Measurements from ENCODE around the gene CHKB. TPM values are rescaled to one million over a fixed set of nuclear protein-coding genes. Genes with fewer than 3 reads are reported as not detected.

The CHKB gene
- total RNA-seq, 4 donors from 2014 or later = 74.8 to 232 (median 86.1) TPM

- Histone ChIP-seq H3K4me1 (peaks cover 4 to 36% (median 12%) of the 10 kb centered on the region in 4 donors), H3K4me3 (no peak overlapping the region), H3K27ac (no peak overlapping the region), H3K36me3 (no peaks in the 10 kb centered on the region), H3K27me3 (no peaks in the 10 kb centered on the region), H3K9me3 (no peaks in the 10 kb centered on the region)
- DNase-seq = peak; percentile 6
- in situ Hi-C loops (cut with MboI; ENCODE audit: low pct_ligation_motif_present in 1 of 4, low pct_unique_long_range_greater_than_20kb in 1 of 4, low sequenced_read_pairs in 3 of 4) = no loop called here
- WGBS, 2 donors (ENCODE audit: low coverage in 1 of 2) = 87 to 100% methylated on average over 5 to 7 of the region's 7 CpGs
- intact Hi-C loops (cut with DNase I; ENCODE audit: low total_unique reads) = no loop called here
- TF ChIP-seq POLR2A (IDR thresholded peaks at IDR 0.05) (no peak), EP300 (IDR thresholded peaks at IDR 0.05; ENCODE audit: low read depth) (no peak), CTCF (IDR thresholded peaks at IDR 0.05) (no peak), POLR2AphosphoS5 (IDR thresholded peaks at IDR 0.05) (no peak)
Measured at GRCh38 chr22:50567721-50568252, 14.9 kb downstream of the CHKB start.

- H3K4me1 ChIP-seq = peaks cover 4 to 33% (median 14%) of the 10 kb centered on the region in 4 donors
- peak overlapping the region; percentile 83 to 91 (median 86) for H3K27ac ChIP-seq
- peaks cover 4% of the 10 kb centered on the region for H3K27me3 ChIP-seq
- DNase-seq = peak; percentile 63
- intact Hi-C loops (cut with DNase I; ENCODE audit: low total_unique reads) = no loop called here
- in situ Hi-C loops (cut with MboI; ENCODE audit: low pct_ligation_motif_present in 1 of 4, low pct_unique_long_range_greater_than_20kb in 1 of 4, low sequenced_read_pairs in 3 of 4) = no loop called here
- H3K36me3 ChIP-seq = no peaks in the 10 kb centered on the region
- H3K4me3 ChIP-seq = peak overlapping the region in 1 of 4 donors; percentile 64
- 62% methylated on average over 11 of the region's 11 CpGs; no CpG with 5 or more reads in 1 of the 2 donors for WGBS, 2 donors (ENCODE audit: low coverage in 1 of 2)
- TF ChIP-seq POLR2AphosphoS5 (IDR thresholded peaks at IDR 0.05) (peak in 2 of 3 donors; percentile 69 to 70), POLR2A (IDR thresholded peaks at IDR 0.05) (peak; percentile 70), EP300 (IDR thresholded peaks at IDR 0.05; ENCODE audit: low read depth) (no peak), CTCF (IDR thresholded peaks at IDR 0.05) (no peak)
- no peaks in the 10 kb centered on the region for H3K9me3 ChIP-seq
Measured at GRCh38 chr22:50564289-50564688, 18.4 kb downstream of the CHKB start.

GRCh38 chr22:50563413-50564160 is 19.1 kb downstream of the CHKB start:
- no peak for DNase-seq
- Histone ChIP-seq H3K4me1 (peaks cover 0 to 26% (median 12%) of the 10 kb centered on the region in 4 donors), H3K27ac (peak overlapping the region; percentile 83 to 91 (median 86)), H3K27me3 (peaks cover 4% of the 10 kb centered on the region), H3K9me3 (no peaks in the 10 kb centered on the region), H3K36me3 (no peaks in the 10 kb centered on the region), H3K4me3 (peak overlapping the region; percentile 49 to 68 (median 57))
- TF ChIP-seq CTCF (IDR thresholded peaks at IDR 0.05) = no peak
- TF ChIP-seq POLR2A (IDR thresholded peaks at IDR 0.05) = no peak
- TF ChIP-seq POLR2AphosphoS5 (IDR thresholded peaks at IDR 0.05) = no peak
- TF ChIP-seq EP300 (IDR thresholded peaks at IDR 0.05; ENCODE audit: low read depth) = no peak
- intact Hi-C loops (cut with DNase I; ENCODE audit: low total_unique reads) = no loop called here
- 17 to 23% methylated on average over 4 to 17 of the region's 17 CpGs for WGBS, 2 donors (ENCODE audit: low coverage in 1 of 2)
- in situ Hi-C loops (cut with MboI; ENCODE audit: low pct_ligation_motif_present in 1 of 4, low pct_unique_long_range_greater_than_20kb in 1 of 4, low sequenced_read_pairs in 3 of 4) = no loop called here

GRCh38 chr22:50562523-50563412 is 19.9 kb downstream of the CHKB start, which contains the start of gene SYCE3:
Gene SYCE3 (minus strand): TSS chr22:50562919. CDS start chr22:50556405, 6,514 bp downstream.
- 5% methylated on average over 55 of the region's 61 CpGs; no CpG with 5 or more reads in 1 of the 2 donors for WGBS, 2 donors (ENCODE audit: low coverage in 1 of 2)

More at GRCh38 chr22:50562523-50563412, 19.9 kb downstream of the CHKB start, which contains the start of gene SYCE3:
- intact Hi-C loops (cut with DNase I; ENCODE audit: low total_unique reads) = no loop called here
- DNase-seq = peak; percentile 99
- TF ChIP-seq EP300 (IDR thresholded peaks at IDR 0.05; ENCODE audit: low read depth) (no peak), POLR2AphosphoS5 (IDR thresholded peaks at IDR 0.05) (peak; percentile 95 to 99 (median 98)), CTCF (IDR thresholded peaks at IDR 0.05) (peak; percentile 92 to 99 (median 97)), POLR2A (IDR thresholded peaks at IDR 0.05) (peak; percentile 98)
- peaks cover 4% of the 10 kb centered on the region for H3K27me3 ChIP-seq
- no peaks in the 10 kb centered on the region for H3K36me3 ChIP-seq
- in situ Hi-C loops (cut with MboI; ENCODE audit: low pct_ligation_motif_present in 1 of 4, low pct_unique_long_range_greater_than_20kb in 1 of 4, low sequenced_read_pairs in 3 of 4) = no loop called here
- H3K27ac ChIP-seq = peak within 1 kb of the TSS; percentile 83 to 91 (median 86)
- peak within 1 kb of the TSS; percentile 49 to 68 (median 57) for H3K4me3 ChIP-seq
- no peaks in the 10 kb centered on the region for H3K9me3 ChIP-seq
- peaks cover 0 to 22% (median 12%) of the 10 kb centered on the region in 4 donors for H3K4me1 ChIP-seq

Measured in transverse colon (tissue), 4 donors.